IMR-90 (cell line): ENCODE data around the gene BRD3. TPM values are rescaled to one million over a fixed set of nuclear protein-coding genes. Genes with fewer than 3 reads are reported as not detected.

ENCODE experiments used
- ATAC-seq: fragments of 200-7000 bp; cut with Tn5 transposase; 2 replicates; pipeline ENCODE4 v1.9.1; 2020; ENCODE audit warnings: low read depth, mild to moderate bottlenecking, moderate library complexity
- BruUV-seq: library from RNA; stranded (reverse); fragments of 400-500 nt; replicated peaks from 2 replicates; lab custom pipeline; 2021; lab: Mats Ljungman, UMichigan
- CTCF ChIA-PET: fragments of 300-600 bp; formaldehyde crosslinking; extraction: SDS; loops from one replicate; lab custom pipeline; 2021; ENCODE audit warnings: antibody characterized with exemption; lab: Yijun Ruan, JAX
- POLR2A ChIA-PET: fragments of 300-600 bp; sonication (Branson Sonifier 250); formaldehyde crosslinking; loops from one replicate; lab custom pipeline; 2022; ENCODE audit warnings: antibody characterized with exemption; ENCODE audit not compliant: unreplicated experiment; lab: Charles Lee
- DNase-seq: peaks from one replicate; pipeline ENCODE4 v3.0.0; 2013
- H2AFZ ChIP-seq: replicated peaks from 2 replicates; pipeline ENCODE3; 2013; ENCODE audit warnings: low read length, mild to moderate bottlenecking; ENCODE audit not compliant: poor library complexity
- H2AK5ac ChIP-seq: 2 replicates; pipeline ENCODE4 v1.6.1; 2013; ENCODE audit warnings: low read depth, low read length, inconsistent platforms
- H2AK9ac ChIP-seq: replicated peaks from 2 replicates; pipeline ENCODE3; 2013; ENCODE audit warnings: mild to moderate bottlenecking, low read depth, low read length, moderate library complexity; ENCODE audit not compliant: poor library complexity
- H2BK120ac ChIP-seq: 2 replicates; pipeline ENCODE4 v1.6.1; 2013; ENCODE audit warnings: low read depth, low read length, inconsistent platforms
- H2BK15ac ChIP-seq: 3 replicates; pipeline ENCODE4 v1.6.1; 2013; ENCODE audit warnings: low read depth, low read length, inconsistent platforms
- H2BK20ac ChIP-seq: 2 replicates; pipeline ENCODE4 v1.6.1; 2013; ENCODE audit warnings: low read depth, mild to moderate bottlenecking, inconsistent platforms, low read length, moderate library complexity
- H2BK5ac ChIP-seq: 2 replicates; pipeline ENCODE4 v1.6.1; 2013; ENCODE audit warnings: mild to moderate bottlenecking, low read depth, low read length, inconsistent platforms; ENCODE audit not compliant: poor library complexity, severe bottlenecking
- H3K14ac ChIP-seq: replicated peaks from 2 replicates; pipeline ENCODE4 v1.6.1; 2013; ENCODE audit warnings: low read depth, low read length, inconsistent platforms
- H3K18ac ChIP-seq: 2 replicates; pipeline ENCODE4 v1.6.1; 2013; ENCODE audit warnings: low read depth, low read length, control low read depth
- H3K23ac ChIP-seq: 2 replicates; pipeline ENCODE4 v1.6.1; 2013; ENCODE audit warnings: low read depth, low read length, inconsistent platforms
- H3K27ac ChIP-seq: 2 replicates; pipeline ENCODE4 v1.5.1; 2013; ENCODE audit warnings: mild to moderate bottlenecking, control low read depth, low read length; ENCODE audit not compliant: insufficient read depth
- H3K27me3 ChIP-seq: 2 replicates; pipeline ENCODE4 v1.6.1; 2013; ENCODE audit warnings: low read length; ENCODE audit not compliant: control insufficient read depth, insufficient read depth
- H3K36me3 ChIP-seq: 2 replicates; pipeline ENCODE4 v1.6.1; 2013; ENCODE audit warnings: low read length, mixed read lengths; ENCODE audit not compliant: control insufficient read depth, insufficient read depth
- H3K4ac ChIP-seq: 2 replicates; pipeline ENCODE4 v1.6.1; 2013; ENCODE audit warnings: low read depth, low read length, inconsistent platforms
- H3K4me1 ChIP-seq: 2 replicates; pipeline ENCODE4 v1.6.1; 2013; ENCODE audit warnings: low read length, mixed read lengths; ENCODE audit not compliant: control insufficient read depth, insufficient read depth
- H3K4me2 ChIP-seq: 2 replicates; pipeline ENCODE4 v1.6.1; 2013; ENCODE audit warnings: low read depth, mild to moderate bottlenecking, control low read depth, low read length, moderate library complexity
- H3K4me3 ChIP-seq: 2 replicates; pipeline ENCODE4 v1.5.1; 2013; ENCODE audit warnings: low read depth, mild to moderate bottlenecking, control low read depth, low read length, moderate library complexity; ENCODE audit not compliant: insufficient read depth
- H3K56ac ChIP-seq: 2 replicates; pipeline ENCODE4 v1.6.1; 2013; ENCODE audit warnings: low read length, inconsistent platforms; ENCODE audit not compliant: insufficient read depth; ENCODE audit errors: extremely low read depth
- H3K79me1 ChIP-seq, 2 experiments: 2 replicates each; pipeline ENCODE4 v1.6.1; 2013; ENCODE audit warnings: low read length in 2 of 2, inconsistent platforms in 1 of 2, low read depth in 1 of 2
- H3K9ac ChIP-seq: 2 replicates; pipeline ENCODE4 v1.6.1; 2013; ENCODE audit warnings: low read depth, low read length, control low read depth
- H3K9me1 ChIP-seq: 2 replicates; pipeline ENCODE4 v1.6.1; 2013; ENCODE audit warnings: low read length, inconsistent platforms; ENCODE audit not compliant: insufficient read depth
- H3K9me3 ChIP-seq: 2 replicates; pipeline ENCODE4 v1.6.1; 2013; ENCODE audit warnings: low read length; ENCODE audit not compliant: control insufficient read depth, insufficient read depth
- H4K20me1 ChIP-seq: 2 replicates; pipeline ENCODE4 v1.6.1; 2013; ENCODE audit warnings: low read length, inconsistent platforms; ENCODE audit not compliant: insufficient read depth
- H4K5ac ChIP-seq: 2 replicates; pipeline ENCODE4 v1.6.1; 2013; ENCODE audit warnings: mild to moderate bottlenecking, low read depth, low read length, control low read depth
- H4K8ac ChIP-seq, 2 experiments: 2 replicates each; pipeline ENCODE4 v1.6.1; 2013; ENCODE audit warnings: low read depth in 2 of 2, low read length in 2 of 2, control low read depth in 1 of 2, inconsistent platforms in 1 of 2
- H4K91ac ChIP-seq: 2 replicates; pipeline ENCODE4 v1.6.1; 2013; ENCODE audit warnings: low read depth, low read length, inconsistent platforms; ENCODE audit not compliant: insufficient read depth
- BHLHE40 ChIP-seq: fragments of 150-350 bp; IDR thresholded peaks from 2 replicates; pipeline ENCODE4 v1.6.1; 2016; ENCODE audit warnings: mild to moderate bottlenecking, low read depth, low read length
- CHD1 ChIP-seq: IDR thresholded peaks from 2 replicates; pipeline ENCODE4 v1.6.1; 2012; ENCODE audit warnings: low read depth, low read length, improper control_type of control experiment
- CTCF ChIP-seq: conservative IDR thresholded peaks from 2 replicates; pipeline ENCODE4 v1.5.1; 2012; ENCODE audit warnings: mild to moderate bottlenecking, low read depth, low read length, improper control_type of control experiment
- ELK1 ChIP-seq: fragments of 150-350 bp; IDR thresholded peaks from 2 replicates; pipeline ENCODE4 v1.6.1; 2016; ENCODE audit warnings: low read depth, mild to moderate bottlenecking, low read length, moderate library complexity, borderline replicate concordance
- FOS ChIP-seq: fragments of 150-350 bp; IDR thresholded peaks from 2 replicates; pipeline ENCODE4 v1.6.1; 2016; ENCODE audit warnings: low read depth, low read length
- MAFK ChIP-seq: IDR thresholded peaks from 2 replicates; pipeline ENCODE4 v1.6.1; 2012; ENCODE audit warnings: low read depth, low read length, improper control_type of control experiment
- MAZ ChIP-seq: IDR thresholded peaks from 2 replicates; pipeline ENCODE4 v1.6.1; 2012; ENCODE audit warnings: low read depth, mild to moderate bottlenecking, low read length, improper control_type of control experiment, moderate library complexity, borderline replicate concordance
- MXI1 ChIP-seq: IDR thresholded peaks from 2 replicates; pipeline ENCODE4 v1.6.1; 2012; ENCODE audit warnings: low read depth, mild to moderate bottlenecking, low read length, moderate library complexity, borderline replicate concordance
- NFE2L2 ChIP-seq: fragments of 150-350 bp; IDR thresholded peaks from 2 replicates; pipeline ENCODE4 v1.6.1; 2016; ENCODE audit warnings: low read depth, mild to moderate bottlenecking, low read length
- RAD21 ChIP-seq: IDR thresholded peaks from 2 replicates; pipeline ENCODE4 v1.6.1; 2012; ENCODE audit warnings: low read length, improper control_type of control experiment
- RFX5 ChIP-seq: IDR thresholded peaks from 2 replicates; pipeline ENCODE4 v1.8.0; 2012; ENCODE audit warnings: low read depth, mild to moderate bottlenecking, low read length, moderate library complexity
- SMC3 ChIP-seq: fragments of 150-350 bp; IDR thresholded peaks from 2 replicates; pipeline ENCODE4 v1.6.1; 2016; ENCODE audit warnings: low read depth, mild to moderate bottlenecking, antibody characterized with exemption, low read length, moderate library complexity
- USF2 ChIP-seq: fragments of 150-350 bp; IDR thresholded peaks from 2 replicates; pipeline ENCODE4 v1.6.1; 2017; ENCODE audit warnings: mild to moderate bottlenecking, antibody characterized with exemption, low read length, low read depth
- WGBS, 2 experiments: methylation state at CpG; one replicate each; pipeline versions ENCODE4 v1.1.5 to v1.1.7; 2013; ENCODE audit warnings: missing lambda C conversion rate in 2 of 2; ENCODE audit not compliant: insufficient read length in 1 of 2; ENCODE audit errors: extremely low coverage in 2 of 2; 5-methylcytosine and 5-hydroxymethylcytosine counted together
- dilution Hi-C: fragments of 300-500 bp; cut with HindIII; formaldehyde crosslinking; loops from one replicate; pipeline ENCODE4 v1.14.3; 2018; ENCODE audit warnings: low sequenced_read_pairs; ENCODE audit not compliant: unreplicated experiment
- in situ Hi-C: fragments of 300-500 bp; cut with MboI; formaldehyde crosslinking; loops from 3 replicates; pipeline ENCODE4 v1.14.3; 2019; ENCODE audit warnings: low sequenced_read_pairs, inconsistent platforms, mixed read lengths
- intact Hi-C: fragments of 100-400 bp; cut with micrococcal nuclease; formaldehyde crosslinking; loops from 2 replicates; pipeline ENCODE4 v1.10.0; 2022
- polyA plus RNA-seq, 3 experiments: library from polyadenylated mRNA; depleted of rRNA; stranded (reverse); fragments of >200 nt; gene quantifications; 2 replicates each; pipeline ENCODE4 v1.2.3, GENCODE V29; 2012; ENCODE audit warnings: low replicate concordance in 1 of 3
- total RNA-seq: library from RNA; depleted of rRNA; stranded (reverse); fragments of >200 nt; gene quantifications from 2 replicates; pipeline ENCODE4 v1.2.3, GENCODE V29; 2012

Gene BRD3
- total and polyA plus RNA-seq, 2 of the 4 experiments (the other 2 are of a cell fraction): 2.2 to 7.1 TPM

DNA sequence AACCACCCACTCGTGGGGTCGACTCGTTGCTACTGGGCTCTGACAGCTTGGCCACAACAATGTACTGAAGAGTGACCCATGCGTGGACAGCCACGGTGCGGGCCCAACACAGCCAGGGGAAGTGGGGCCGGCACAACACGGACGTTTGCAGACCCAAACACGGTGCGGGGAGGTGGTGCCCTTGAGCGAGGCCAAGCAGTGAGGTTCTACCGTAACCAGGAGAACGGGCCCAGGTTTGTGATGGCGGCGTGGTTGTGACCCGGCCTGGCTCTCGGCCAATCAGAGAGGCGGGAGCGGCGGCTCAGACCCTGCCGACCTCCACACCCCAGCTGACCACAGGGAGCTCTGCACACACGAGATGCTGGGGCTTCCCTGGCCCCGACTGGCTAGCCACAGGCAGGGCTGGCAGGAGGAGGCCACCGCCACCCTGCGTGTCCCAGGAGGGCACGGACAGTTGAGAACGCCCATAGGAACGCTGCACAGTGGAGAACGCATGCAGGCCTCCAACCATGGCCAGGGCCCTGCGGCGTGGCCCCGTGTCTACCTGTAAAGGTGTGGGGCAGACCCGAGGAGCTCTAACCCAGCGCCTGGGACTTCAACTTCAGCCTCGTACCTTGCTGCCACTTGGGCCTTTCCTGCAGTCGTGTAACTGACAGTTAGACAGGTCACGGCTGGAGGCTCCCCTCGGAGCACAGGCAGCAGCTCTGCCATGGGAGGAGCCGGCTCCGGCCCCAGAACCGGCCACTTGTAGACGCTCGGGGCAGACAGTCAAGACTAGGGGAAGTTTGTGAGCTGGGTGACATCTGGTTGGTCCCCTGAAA, 13.7 kb downstream of the BRD3 start:
- TF ChIP-seq RAD21 (no peak), FOS (no peak), MAZ (no peak), USF2 (no peak), ELK1 (no peak), MAFK (no peak), RFX5 (no peak), MXI1 (no peak), CHD1 (no peak), CTCF (no peak), SMC3 (no peak), BHLHE40 (no peak), NFE2L2 (no peak)

More for the DNA sequence above, 13.7 kb downstream of the BRD3 start:
- POLR2A ChIA-PET: no interaction called here
- Histone ChIP-seq H3K79me1 (peaks cover 28 to 57% of the 10 kb centered on the region in 2 experiments), H4K5ac (no peak overlapping the region), H3K36me3 (peaks cover 32% of the 10 kb centered on the region), H3K4me2 (no peak overlapping the region), H2BK5ac (no peak overlapping the region), H3K56ac (no peak overlapping the region), H3K14ac (no peak overlapping the region), H4K91ac (no peak overlapping the region), H3K18ac (no peak overlapping the region), H3K27ac (no peak overlapping the region), H2AK9ac (no peak overlapping the region), H3K27me3 (no peaks in the 10 kb centered on the region), H3K23ac (no peak overlapping the region), H2BK15ac (no peak overlapping the region), H2BK120ac (no peak overlapping the region), H4K20me1 (peaks cover 54% of the 10 kb centered on the region), H2BK20ac (no peak overlapping the region), H4K8ac (no peak overlapping the region), H3K4me1 (peaks cover 15% of the 10 kb centered on the region), H3K4me3 (no peak overlapping the region), H3K9me3 (no peaks in the 10 kb centered on the region), H3K4ac (no peak overlapping the region), H3K9me1 (peaks cover 5% of the 10 kb centered on the region; the same call in 1 of the 2 replicates), H2AFZ (peak overlapping the region; percentile 10), H3K9ac (no peak overlapping the region), H2AK5ac (no peak overlapping the region)
- intact Hi-C loops: no loop called here
- CTCF ChIA-PET: no interaction called here
- DNase-seq: no peak
- ATAC-seq: no peak
- BruUV-seq: no TSS peak
- in situ Hi-C loops: no loop called here
- 88% methylated on average over 14 of the region's 44 CpGs; no CpG with 5 or more reads in 1 of the 2 experiments for WGBS, 2 experiments
- dilution Hi-C loops: no loop called here
